GM18867 (cell line): ENCODE measurements around the gene CHRM2.

ENCODE experiments used
- ATAC-seq: cut with Tn5 transposase; IDR thresholded peaks from one replicate; pipeline ENCODE4 v1.9.1; 2021; ENCODE audit warnings: mild to moderate bottlenecking, moderate library complexity; ENCODE audit not compliant: unreplicated experiment

Gene CHRM2

GRCh38 chr7:136891850-136892249 lies 23.4 kb downstream of the CHRM2 start:
- ATAC-seq, result no peak

GRCh38 chr7:136894789-136895188 lies 26.3 kb downstream of the CHRM2 start:
- no peak for ATAC-seq

GRCh38 chr7:136897676-136898075 lies 29.2 kb downstream of the CHRM2 start:
- no peak for ATAC-seq

GRCh38 chr7:136900005-136900404 lies 31.6 kb downstream of the CHRM2 start:
- ATAC-seq, result no peak

DNA sequence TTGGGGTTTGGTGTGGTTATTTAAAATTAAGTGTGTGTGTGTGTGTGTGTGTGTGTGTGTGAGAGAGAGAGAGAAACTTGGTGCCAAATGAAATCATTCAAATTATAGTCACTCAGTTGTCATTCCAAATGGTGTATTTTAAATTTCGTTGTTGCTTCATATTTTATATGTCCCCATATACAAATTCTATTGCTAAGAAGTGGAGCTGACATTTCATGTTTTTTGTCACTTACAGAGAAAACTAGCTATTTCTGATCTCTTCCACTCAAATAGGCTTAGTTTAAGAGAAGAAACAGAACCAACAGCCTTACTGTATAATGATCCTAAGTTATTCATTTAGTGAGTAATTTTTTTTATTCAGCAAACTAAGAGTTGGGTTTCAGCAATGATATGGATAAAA lies 42.3 kb downstream of the CHRM2 start:
- no peak for ATAC-seq

DNA sequence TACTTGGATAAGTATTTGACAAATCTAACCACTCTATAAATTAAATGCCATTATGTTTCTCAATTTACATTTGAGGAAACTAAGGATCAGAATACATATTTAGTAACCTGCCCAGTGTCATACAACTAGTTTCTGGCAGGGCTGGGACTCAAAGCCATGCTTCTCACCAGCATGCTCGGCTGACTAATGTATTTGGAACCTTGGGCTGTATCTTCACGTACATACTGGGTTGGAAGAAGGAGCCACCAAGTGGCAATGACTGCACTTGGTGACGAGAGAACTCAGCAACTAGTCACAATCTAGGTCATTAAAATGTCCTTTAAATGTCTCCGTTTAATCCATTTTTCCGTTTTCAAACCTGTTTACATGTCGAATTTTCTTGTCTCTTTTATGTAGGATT lies 42.9 kb downstream of the CHRM2 start:
- ATAC-seq, result no peak

- ATAC-seq, result no peak
Measured at GRCh38 chr7:136912339-136912738, 43.9 kb downstream of the CHRM2 start.

DNA sequence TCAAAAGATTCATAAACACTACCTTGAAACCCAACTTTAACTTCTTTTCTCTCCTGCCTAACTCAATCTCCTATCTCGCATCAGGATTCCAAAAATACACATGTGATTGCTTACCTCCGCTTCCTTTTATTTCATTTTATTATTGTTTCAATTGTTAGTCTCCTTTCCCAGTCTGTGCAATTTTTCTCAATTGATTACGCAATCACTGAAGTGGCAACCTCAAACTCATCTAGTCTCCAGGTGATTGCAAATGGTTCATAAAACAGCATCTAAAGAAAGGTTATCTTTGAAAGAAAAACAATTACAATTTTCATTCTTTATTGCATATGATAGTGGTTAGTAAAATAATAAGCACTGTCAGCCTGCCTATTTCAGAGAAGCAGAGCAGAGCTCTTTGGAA lies 45.6 kb downstream of the CHRM2 start:
- no peak for ATAC-seq

DNA sequence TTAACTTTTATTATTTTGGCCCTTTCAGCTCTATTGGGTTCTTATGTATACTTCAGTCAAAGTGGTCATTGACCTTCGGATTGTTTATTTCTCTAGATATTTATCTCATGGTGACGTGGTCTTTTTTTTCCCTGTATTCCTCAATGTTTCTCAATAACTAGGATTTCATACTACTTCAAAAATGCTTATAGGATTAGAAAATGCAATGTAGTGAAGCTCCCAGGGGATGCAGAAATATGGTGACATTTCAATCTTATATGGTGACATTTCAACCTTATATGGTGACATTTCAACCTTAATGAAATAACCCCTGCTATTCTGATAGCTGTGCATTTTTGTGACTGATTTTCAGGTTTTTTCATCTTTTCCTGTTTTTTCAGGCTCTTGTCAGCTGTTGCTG lies 51.4 kb downstream of the CHRM2 start:
- no peak for ATAC-seq

- no peak for ATAC-seq
Measured at GRCh38 chr7:136923111-136923667, 54.7 kb downstream of the CHRM2 start.

DNA sequence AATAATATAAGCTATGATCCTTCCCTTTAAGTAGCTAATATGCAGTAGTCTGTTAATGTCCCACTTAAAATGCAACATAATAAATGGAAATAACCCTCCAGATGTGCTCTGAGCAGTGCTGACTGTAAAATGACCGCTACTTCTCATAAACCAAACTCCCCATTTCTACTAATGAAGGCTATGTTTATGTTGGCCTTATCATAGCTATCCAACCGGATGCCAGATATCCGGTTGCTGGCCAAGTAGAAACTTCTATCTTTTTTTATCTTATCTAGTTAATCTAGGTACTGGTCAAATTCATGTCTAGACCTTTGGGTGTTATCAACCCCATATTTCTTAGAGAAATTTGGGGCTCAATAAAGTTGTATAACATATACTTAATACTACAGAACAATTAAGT lies 56.6 kb downstream of the CHRM2 start:
- no peak for ATAC-seq

DNA sequence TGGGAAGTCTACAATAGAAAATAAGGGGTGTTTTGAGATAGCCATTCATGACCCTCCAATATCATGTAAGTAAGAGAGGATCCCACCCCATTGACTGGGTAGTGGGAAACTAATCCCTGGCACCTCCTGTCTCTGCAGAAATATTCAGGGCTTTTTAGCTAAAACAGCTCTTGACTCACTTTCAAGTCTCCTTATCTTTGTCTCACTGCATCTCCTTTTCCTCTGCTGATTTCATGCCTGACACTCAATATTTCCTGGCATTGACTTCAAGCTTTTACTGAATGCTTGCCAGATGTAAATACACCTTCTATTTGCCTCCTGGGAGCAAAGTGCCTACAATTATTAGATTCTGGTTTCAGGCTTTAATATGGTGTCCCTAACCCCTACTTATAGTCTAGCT lies 57.1 kb downstream of the CHRM2 start:
- ATAC-seq, result no peak

DNA sequence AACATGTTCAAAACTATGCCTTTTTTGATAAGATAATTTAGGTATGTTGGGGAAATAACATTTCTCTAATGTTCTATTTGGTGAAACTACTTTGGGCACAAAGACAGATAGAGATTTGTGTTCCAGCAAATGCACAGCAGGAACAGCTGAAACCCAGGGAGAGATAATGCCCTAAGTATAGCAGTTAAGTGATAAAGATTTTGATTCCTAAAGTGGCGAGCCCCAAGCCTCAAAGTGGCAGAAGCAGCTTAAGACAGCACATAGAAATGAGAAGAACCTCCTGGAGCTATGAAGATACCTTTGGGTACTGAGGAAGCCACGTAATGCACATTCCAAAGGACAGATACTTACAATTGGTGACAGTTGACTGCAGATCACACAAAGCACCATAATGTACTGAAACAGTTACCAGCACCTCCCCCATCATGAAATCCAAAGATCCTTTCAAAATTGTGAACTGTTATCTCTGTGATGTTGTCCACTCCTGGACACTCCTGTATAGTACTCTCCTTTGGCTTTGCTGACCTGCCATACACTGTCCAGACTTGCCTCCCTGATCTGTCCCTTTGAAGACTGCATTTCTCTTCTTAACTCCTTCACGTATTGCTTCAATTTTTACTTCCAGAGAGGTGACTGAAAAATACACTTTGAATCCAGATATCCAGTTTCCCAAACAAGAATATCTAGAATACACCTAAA lies 62.9 kb downstream of the CHRM2 start:
- ATAC-seq, result no peak

DNA sequence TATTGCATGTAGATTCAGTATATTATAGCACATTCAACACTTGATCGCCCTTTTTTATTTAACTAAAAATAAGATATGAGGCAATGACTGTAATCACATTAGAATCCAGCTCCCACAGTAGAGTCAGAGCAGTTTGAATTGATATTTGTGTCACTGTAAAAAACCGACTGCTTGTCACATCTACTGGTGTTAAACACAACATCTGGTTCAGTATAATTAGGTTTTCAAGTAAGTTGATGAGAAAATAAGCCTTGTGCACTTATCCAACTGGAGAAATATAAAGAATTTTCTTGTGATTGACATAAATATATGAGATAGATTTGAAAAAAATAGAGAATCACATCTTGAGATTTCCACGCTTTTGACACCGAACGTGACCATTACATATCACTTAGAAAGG lies 69.0 kb downstream of the CHRM2 start:
- ATAC-seq, result no peak

GRCh38 chr7:136938476-136938875 lies 70.0 kb downstream of the CHRM2 start:
- ATAC-seq, result no peak

GRCh38 chr7:136940122-136940521 lies 71.7 kb downstream of the CHRM2 start:
- ATAC-seq, result no peak

DNA sequence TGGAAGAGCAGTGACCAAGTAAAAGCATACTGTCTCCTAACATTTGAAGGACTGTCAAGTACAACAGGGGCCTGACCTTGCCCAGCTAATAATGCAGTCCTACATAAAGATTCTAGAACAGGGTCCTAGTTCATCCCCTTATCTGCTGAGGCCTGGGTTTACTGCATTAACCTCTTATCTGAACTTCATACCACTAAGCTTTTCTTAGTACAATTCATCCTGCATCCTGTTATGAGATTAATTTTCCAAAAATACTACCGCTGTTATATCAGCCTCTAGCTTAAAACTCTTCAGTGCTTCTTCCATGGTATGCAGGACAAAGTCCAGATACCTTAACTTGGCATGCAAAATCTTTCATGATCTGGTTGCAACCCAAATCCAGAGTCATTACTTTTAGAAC lies 72.5 kb downstream of the CHRM2 start:
- ATAC-seq, result no peak

GRCh38 chr7:136941816-136942215 lies 73.4 kb downstream of the CHRM2 start:
- ATAC-seq, result no peak

- no peak for ATAC-seq
Measured at GRCh38 chr7:136942401-136942800, 73.9 kb downstream of the CHRM2 start.

GRCh38 chr7:136942994-136943393 lies 74.5 kb downstream of the CHRM2 start:
- ATAC-seq, result no peak

DNA sequence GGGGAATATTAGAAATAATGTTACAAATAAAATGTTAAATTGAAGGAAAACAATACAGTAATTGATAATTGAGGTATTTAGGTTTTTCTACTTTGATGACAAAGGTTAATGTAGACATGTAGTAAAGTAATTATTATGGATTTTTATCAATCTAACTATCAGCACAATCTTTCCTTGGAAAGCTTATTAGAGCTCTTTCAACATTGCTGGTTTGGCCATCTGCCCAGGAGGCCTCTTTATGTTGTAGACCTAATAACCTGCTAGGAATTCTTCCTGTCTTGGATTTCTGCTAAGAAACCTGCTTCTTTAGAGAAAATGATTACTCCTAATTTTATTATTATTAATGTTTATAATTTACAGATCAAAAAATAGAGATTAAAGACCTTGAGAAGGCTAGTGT lies 78.9 kb downstream of the CHRM2 start:
- ATAC-seq, result no peak

GRCh38 chr7:136950331-136950730 lies 81.9 kb downstream of the CHRM2 start:
- ATAC-seq, result no peak

DNA sequence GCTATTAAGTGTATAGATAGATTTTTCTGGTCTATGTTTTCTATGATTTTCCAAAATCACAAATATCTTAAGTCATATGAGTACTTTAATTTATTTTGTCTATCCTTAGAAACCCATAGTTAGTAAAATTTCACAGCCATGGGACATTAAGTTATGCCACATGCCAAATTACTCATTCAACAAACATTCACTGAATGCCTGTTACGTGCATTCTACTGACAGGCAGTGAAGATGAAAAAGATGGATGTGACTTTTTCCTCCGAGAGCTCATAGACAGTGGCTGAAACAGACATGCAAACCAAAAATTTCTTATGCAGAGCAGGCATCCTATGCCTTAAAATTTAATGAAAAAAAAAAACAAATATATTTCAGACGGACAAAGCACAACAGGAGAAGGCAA lies 84.9 kb downstream of the CHRM2 start:
- ATAC-seq, result no peak
